NCI-H1417 (cell line): ENCODE results near the gene JAZF1.
"Not testable (repeated sequence)": the region's sequence is repeated elsewhere in the genome, so short reads cannot be mapped to it uniquely, and the experiment has no call there.

ENCODE experiments used
- DNase-seq, 3 experiments: peaks; one replicate each; lab custom pipeline; 2025; lab: John Stamatoyannopoulos, UW

The JAZF1 gene

GRCh38 chr7:28042721-28043120 is 137.9 kb downstream of the JAZF1 start:
- DNase-seq: no peak

DNA sequence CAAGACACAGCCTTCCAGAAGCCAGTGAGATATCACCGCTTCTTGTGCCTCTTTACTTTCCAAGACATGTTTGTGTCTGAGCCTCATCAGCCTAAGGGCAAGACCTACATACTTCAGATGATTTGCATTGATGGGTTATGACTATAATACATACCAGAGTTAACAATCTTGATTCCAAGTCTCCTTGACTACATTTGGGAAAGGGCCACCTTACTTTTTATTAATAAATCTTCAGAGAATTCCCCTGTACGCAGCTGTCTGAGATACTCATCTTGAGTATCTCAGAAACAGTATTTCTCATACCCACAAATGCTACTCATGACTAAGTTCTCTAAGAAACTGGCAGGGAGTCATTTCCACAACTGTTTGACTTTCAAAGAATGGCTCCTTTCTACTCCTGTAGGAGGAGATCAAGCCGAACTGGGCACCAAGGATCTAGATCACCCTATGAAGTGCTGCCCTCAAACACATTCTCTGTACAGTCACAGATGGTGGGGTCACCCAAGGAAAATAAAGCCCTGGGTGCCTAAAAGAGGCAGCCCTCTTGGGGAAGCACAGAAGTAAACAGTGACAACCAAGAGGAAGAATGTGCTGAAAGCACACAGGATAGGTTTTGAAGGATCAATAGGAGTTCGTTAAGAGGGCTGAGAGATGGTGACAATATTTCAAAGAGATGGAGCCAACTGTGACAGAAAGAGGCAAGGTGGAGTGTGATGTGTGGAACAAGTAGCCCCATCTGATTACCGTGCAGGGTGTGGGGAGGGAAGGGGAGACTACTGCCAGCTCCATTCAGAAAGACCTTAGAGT is 138.9 kb downstream of the JAZF1 start:
- DNase-seq: no peak

- DNase-seq: no peak
Observed at GRCh38 chr7:28038175-28038797, 142.3 kb downstream of the JAZF1 start.

GRCh38 chr7:28037220-28038010 is 143.2 kb downstream of the JAZF1 start:
- no peak for DNase-seq

DNA sequence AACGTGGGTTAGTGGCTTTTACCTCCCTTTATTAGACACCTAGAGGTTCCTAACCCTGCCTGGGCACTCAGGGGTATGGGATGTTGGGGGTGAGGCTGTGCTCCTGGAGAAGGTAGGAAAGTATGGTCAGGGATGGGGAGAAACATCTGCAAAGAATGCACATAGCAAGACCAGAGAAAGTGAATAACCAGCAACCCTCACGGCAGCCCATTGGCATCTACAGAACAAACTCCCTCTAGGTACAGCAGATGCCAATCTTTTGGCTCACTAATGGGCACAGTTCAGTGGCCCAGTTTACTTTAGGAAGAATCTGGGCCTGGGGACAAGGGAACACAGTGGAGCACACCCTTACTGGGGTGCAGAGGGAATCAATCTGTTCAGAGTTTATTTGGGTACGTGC is 143.9 kb downstream of the JAZF1 start:
- no peak for DNase-seq

GRCh38 chr7:28033386-28033785 is 147.2 kb downstream of the JAZF1 start:
- DNase-seq: no peak

GRCh38 chr7:28032738-28033380 is 147.7 kb downstream of the JAZF1 start:
- DNase-seq: peak in 1 of 3 experiments; percentile 7

GRCh38 chr7:28029051-28029450 is 151.5 kb downstream of the JAZF1 start:
- DNase-seq: no peak

GRCh38 chr7:28028471-28028870 is 152.1 kb downstream of the JAZF1 start:
- DNase-seq: no peak

DNA sequence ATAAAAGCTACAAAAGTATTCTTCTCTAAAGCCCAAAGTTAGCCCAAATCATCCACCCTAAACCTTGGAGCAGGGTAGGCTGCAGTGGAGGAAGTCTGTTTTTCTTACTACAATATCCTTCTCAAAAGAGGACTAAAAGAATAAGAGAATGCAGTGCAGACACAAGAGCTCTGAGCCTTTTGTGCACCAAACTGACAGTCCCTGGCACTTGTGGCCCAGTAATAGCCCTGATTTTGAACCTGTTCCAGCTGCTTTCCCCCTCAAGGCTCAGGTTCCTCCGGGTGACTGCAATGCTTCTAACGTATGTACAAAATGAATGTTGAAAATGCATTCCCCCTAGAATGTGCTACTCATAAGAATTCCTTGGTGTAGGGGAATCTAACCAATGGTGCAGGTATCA is 154.4 kb downstream of the JAZF1 start:
- DNase-seq: peak in 1 of 3 experiments; percentile 52

DNA sequence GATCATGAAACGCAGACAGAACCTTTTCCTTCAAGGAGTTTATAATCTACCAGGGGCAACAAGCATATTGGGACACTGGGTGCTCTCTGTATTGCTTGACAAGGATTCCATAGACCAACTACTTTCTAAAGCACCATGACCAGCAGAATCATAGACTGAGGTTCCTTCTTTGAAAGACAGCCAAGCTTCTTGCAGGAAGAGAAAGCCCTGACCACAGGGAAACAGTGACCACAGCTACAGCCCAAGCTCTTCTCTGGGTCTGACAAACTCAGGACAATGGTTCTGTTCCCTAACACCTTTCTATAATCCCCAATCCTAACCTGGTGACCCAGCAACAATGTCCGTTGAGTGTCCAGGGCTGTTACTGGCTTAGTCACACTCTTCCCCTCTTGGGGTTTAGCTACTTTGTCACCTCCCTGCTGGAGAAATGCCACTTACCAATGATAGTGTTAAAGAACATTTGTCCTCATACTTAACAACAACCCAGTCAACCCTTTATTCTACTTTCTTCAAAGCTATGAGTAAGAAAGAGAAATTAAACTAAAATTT is 155.7 kb downstream of the JAZF1 start:
- DNase-seq: no peak

DNA sequence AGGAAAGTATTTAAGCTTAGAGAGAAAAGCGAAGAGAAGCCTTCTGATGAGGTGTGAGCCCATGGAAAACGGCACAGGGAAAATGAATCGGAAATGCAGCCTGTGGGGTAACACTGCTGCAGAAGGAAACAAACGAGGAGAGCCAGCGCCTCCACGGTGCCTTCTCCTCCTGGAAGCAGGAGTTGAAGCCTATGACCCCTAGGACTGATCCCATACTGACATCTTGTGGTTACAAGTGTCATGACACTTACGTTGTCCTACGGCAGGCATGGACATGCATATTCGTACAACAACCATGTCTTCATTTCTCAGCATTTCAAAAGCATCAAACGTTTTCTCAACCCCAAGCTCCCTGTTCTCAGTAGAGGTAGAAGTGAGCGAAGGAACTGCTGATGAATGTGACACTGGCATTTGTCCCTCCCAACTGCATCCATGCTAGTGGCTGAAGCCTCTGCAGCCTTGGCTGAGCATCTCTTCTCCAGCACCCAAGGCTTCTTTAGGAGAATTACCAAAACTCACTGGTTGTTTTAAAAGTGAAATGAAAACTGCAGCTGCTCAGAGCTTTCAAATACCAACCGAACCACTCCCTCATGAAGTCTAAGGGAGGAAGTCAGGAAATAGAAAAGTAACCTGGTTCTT is 160.2 kb downstream of the JAZF1 start:
- DNase-seq: peak; percentile 74 to 94 (median 77)

DNA sequence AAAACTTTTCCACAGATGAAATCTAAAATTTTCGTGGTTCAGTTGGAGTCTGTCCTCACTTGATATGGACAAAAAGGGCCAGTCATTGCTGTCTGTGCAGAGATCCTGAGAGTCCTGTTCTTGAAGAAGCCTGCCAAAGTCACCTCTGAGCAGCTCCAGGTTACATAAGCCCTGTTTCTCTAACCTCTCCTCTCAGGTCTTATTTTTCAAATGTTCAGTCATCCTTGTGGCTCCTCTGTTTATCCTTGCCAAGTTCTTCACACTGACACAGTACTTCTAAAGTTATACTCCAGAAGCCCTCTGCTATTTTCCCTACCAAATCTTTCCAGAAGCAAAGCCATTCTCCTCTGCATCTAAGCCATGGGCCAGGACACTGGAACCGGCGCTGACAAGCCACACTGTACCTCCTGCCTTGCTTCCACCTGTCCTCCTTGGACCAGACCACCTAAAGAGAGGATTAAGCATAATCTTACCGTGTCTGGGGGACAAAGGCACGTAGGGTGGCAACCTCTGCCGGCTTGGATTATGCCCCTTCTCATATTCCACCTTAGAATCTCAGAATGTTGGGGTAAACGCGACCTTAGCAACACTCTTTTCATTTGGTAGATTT is 161.6 kb downstream of the JAZF1 start:
- peak in 1 of 3 experiments; percentile 46 for DNase-seq

DNA sequence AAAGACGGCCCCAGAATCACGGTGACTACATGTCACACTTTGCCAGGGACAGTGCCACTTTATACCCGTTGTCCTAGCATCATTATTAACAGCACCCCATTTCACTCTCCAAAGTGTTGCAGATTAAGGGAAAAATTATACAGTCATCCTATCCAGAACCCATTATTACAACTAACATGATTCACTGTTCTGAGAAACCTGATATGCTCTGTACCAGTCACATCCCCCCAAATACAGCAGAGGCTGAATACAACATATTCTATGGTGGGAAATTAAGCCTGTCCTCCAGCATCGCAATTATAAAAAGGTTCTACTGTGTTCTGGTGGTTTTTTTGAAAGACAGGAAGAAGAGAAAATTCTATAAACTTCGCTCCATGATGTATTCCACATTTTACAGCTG is 162.1 kb downstream of the JAZF1 start:
- peak in 2 of 3 experiments; percentile 26 to 65 for DNase-seq

GRCh38 chr7:28018020-28018419 is 162.6 kb downstream of the JAZF1 start:
- DNase-seq: no peak

DNA sequence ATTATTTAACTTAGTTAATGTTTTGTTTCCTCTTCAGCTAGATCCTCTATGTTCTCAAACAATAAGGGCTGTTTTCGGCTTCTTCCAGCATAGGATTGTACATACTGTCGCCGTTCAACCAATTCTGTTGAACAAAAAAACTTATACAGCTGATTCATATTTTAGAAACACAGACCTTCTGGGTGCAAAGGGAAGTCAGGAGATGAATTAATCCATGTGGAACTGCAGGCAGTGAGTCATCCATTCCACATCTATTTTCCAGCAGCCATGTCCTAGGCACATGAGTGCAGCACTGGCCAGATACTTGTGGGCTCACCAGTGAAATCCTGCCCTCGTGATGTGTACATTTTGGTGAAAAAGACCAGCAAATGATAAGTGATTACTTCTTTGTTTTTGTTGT is 163.2 kb downstream of the JAZF1 start:
- no peak for DNase-seq

- no peak for DNase-seq
Observed at GRCh38 chr7:28016297-28016696, 164.3 kb downstream of the JAZF1 start.

GRCh38 chr7:28015169-28015568 is 165.4 kb downstream of the JAZF1 start:
- no peak for DNase-seq

DNA sequence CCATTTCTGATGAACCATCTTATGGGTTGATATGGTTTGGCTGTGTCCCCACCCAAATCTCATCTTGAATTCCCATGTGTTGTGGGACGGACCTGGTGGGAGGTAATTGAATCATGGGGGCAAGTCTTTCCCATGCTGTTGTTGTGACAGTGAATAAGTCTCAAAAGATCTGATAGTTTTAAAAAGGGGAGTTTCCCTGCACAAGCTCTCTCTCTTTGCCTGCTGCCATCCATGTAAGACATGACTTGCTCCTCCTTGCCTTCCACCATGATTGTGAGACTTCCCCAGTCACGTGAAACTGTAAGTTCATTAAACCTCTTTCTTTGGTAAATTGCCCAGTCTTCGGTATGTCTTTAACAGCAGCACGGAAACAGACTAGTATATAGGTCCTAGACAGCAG is 166.3 kb downstream of the JAZF1 start:
- not testable (repeated sequence) for DNase-seq

GRCh38 chr7:28013441-28013840 is 167.2 kb downstream of the JAZF1 start:
- no peak for DNase-seq

- DNase-seq: no peak
Observed at GRCh38 chr7:28013019-28013418, 167.6 kb downstream of the JAZF1 start.
